ENCODE data around the gene MMP7.

The MMP7 gene

GRCh38 chr11:102473543-102473942, 57.0 kb downstream of the MMP7 start:
- TF ChIP-seq ZNF274 (IDR thresholded peaks at IDR 0.05; ENCODE audit: low read depth, low read length): no peak
- H3K4me3 ChIP-seq (ENCODE audit: low read length): no peak overlapping the region

- TF ChIP-seq ZNF274 (IDR thresholded peaks at IDR 0.05; ENCODE audit: low read depth, low read length): no peak
- no peak overlapping the region for H3K4me3 ChIP-seq (ENCODE audit: low read length)
Observed at GRCh38 chr11:102472127-102472526, 58.4 kb downstream of the MMP7 start.

DNA sequence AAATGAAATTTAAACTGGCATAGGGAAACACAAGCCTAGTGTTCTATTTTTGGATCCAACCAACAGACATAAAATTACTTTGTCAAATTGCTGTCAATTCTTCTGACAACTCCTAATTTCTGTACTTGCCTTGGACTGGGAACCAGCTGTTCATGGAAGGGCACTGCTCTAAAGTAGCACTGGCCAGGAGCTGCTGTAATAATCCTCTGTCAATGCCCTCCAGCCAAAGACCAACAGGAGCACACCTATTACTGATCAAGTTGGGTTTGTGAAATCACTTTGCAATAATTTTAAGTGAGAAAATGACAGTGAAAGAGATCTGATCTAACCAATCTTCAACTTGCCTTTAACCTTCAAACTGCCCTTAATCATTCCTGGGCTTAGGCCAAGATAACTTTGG, 59.1 kb downstream of the MMP7 start:
- no peak for TF ChIP-seq ZNF274 (IDR thresholded peaks at IDR 0.05; ENCODE audit: low read depth, low read length)
- no peak overlapping the region for H3K4me3 ChIP-seq (ENCODE audit: low read length)
